GM23338 (cell line): ENCODE data around the gene MTHFS. TPM values are rescaled to one million over a fixed set of nuclear protein-coding genes. Genes with fewer than 3 reads are reported as not detected.

Source experiments
- ATAC-seq: fragments of 200-7000 bp; cut with Tn5 transposase; 3 replicates; pipeline ENCODE4 v1.9.1; 2020
- DNase-seq: peaks from one replicate; pipeline ENCODE4 v3.0.0-alpha.2; 2015; ENCODE audit warnings: low spot score
- H2AFZ ChIP-seq: fragments of 200-600 bp; sonication (generic); 2 replicates; pipeline ENCODE4 v1.8.0; 2016; ENCODE audit warnings: antibody characterized with exemption, mild to moderate bottlenecking, moderate library complexity
- H3F3A ChIP-seq: fragments of 200-600 bp; sonication (generic); replicated peaks from 2 replicates; pipeline ENCODE4 v1.8.0; 2017; ENCODE audit warnings: antibody characterized with exemption, mixed run types, low read depth
- H3K27ac ChIP-seq: fragments of 200-600 bp; sonication (generic); 2 replicates; pipeline ENCODE4 v1.6.1; 2016; ENCODE audit warnings: low read depth
- H3K27me3 ChIP-seq: fragments of 200-600 bp; sonication (generic); 2 replicates; pipeline ENCODE4 v1.8.0; 2016; ENCODE audit warnings: mild to moderate bottlenecking, mixed run types, moderate library complexity; ENCODE audit not compliant: insufficient read depth
- H3K36me3 ChIP-seq: fragments of 200-600 bp; sonication (generic); 2 replicates; pipeline ENCODE4 v1.8.0; 2016; ENCODE audit warnings: mild to moderate bottlenecking; ENCODE audit not compliant: insufficient read depth
- H3K4me1 ChIP-seq: fragments of 200-600 bp; sonication (generic); 2 replicates; pipeline ENCODE4 v1.8.0; 2016; ENCODE audit warnings: mild to moderate bottlenecking, moderate library complexity; ENCODE audit not compliant: insufficient read depth
- H3K4me2 ChIP-seq: fragments of 200-600 bp; sonication (generic); 2 replicates; pipeline ENCODE4 v1.7.1; 2017; ENCODE audit warnings: mixed run types
- H3K4me3 ChIP-seq: fragments of 200-600 bp; sonication (generic); 2 replicates; pipeline ENCODE4 v1.6.1; 2016; ENCODE audit warnings: mixed run types
- H3K79me2 ChIP-seq: fragments of 200-600 bp; sonication (generic); replicated peaks from 2 replicates; pipeline ENCODE4 v1.8.0; 2017; ENCODE audit warnings: mild to moderate bottlenecking; ENCODE audit not compliant: insufficient read depth
- H3K9me2 ChIP-seq: fragments of 200-600 bp; sonication (generic); 2 replicates; pipeline ENCODE4 v1.8.0; 2017; ENCODE audit not compliant: insufficient read depth
- H4K20me1 ChIP-seq: fragments of 200-600 bp; sonication (generic); replicated peaks from 2 replicates; pipeline ENCODE4 v1.8.0; 2017; ENCODE audit warnings: mild to moderate bottlenecking; ENCODE audit not compliant: insufficient read depth
- H3K27ac Mint-ChIP-seq: 2 replicates; pipeline ENCODE4 v1.8.0; 2020; ENCODE audit warnings: inconsistent platforms, mild to moderate bottlenecking, moderate library complexity, mixed read lengths
- H3K27me3 Mint-ChIP-seq: 3 replicates; pipeline ENCODE4 v1.8.0; 2022; ENCODE audit warnings: low read depth, mild to moderate bottlenecking, moderate library complexity, mixed read lengths, inconsistent platforms; ENCODE audit not compliant: insufficient read depth, poor library complexity
- H3K36me3 Mint-ChIP-seq: 3 replicates; pipeline ENCODE4 v1.8.0; 2021; ENCODE audit warnings: low read depth, mild to moderate bottlenecking, inconsistent platforms, moderate library complexity, mixed read lengths
- H3K4me1 Mint-ChIP-seq: 3 replicates; pipeline ENCODE4 v1.8.0; 2020; ENCODE audit warnings: mild to moderate bottlenecking, inconsistent platforms, mixed read lengths
- H3K4me3 Mint-ChIP-seq: 3 replicates; pipeline ENCODE4 v1.8.0; 2021; ENCODE audit warnings: moderate library complexity, mild to moderate bottlenecking, inconsistent platforms, mixed read lengths
- H3K9me3 Mint-ChIP-seq: 3 replicates; pipeline ENCODE4 v1.8.0; 2020; ENCODE audit warnings: moderate library complexity, mild to moderate bottlenecking, inconsistent platforms, mixed read lengths
- CREB1 ChIP-seq: fragments of 250-450 bp; sonication (Bioruptor Pico); IDR thresholded peaks from 2 replicates; pipeline ENCODE4 v1.5.0; 2020; ENCODE audit warnings: low read depth, mild to moderate bottlenecking, moderate library complexity
- EZH2phosphoT487 ChIP-seq: fragments of 200-600 bp; sonication (generic); IDR thresholded peaks from one replicate; pipeline ENCODE4 v1.8.1; 2018; ENCODE audit warnings: antibody characterized with exemption; ENCODE audit not compliant: unreplicated experiment
- NANOG ChIP-seq: IDR thresholded peaks from 2 replicates; pipeline ENCODE4 v1.6.1; 2016; ENCODE audit warnings: antibody characterized with exemption, borderline replicate concordance
- STAT1 ChIP-seq: IDR thresholded peaks from one replicate; pipeline ENCODE4 v1.6.1; 2016; ENCODE audit warnings: antibody characterized with exemption; ENCODE audit not compliant: unreplicated experiment
- ZNF114 ChIP-seq: fragments of 250-450 bp; sonication (Bioruptor Pico); IDR thresholded peaks from 2 replicates; pipeline ENCODE4 v1.5.0; 2020; ENCODE audit warnings: mild to moderate bottlenecking, moderate library complexity
- ZNF331 ChIP-seq: fragments of 250-450 bp; sonication (Bioruptor Pico); IDR thresholded peaks from 2 replicates; pipeline ENCODE4 v1.5.0; 2020; ENCODE audit warnings: low read depth, mild to moderate bottlenecking, moderate library complexity
- polyA plus RNA-seq: library from polyadenylated mRNA; unstranded; fragments of >200 nt; fragmentation: Nextera tagmentation; extraction: Ambion mirVana; gene quantifications from 2 replicates; pipeline ENCODE4 v1.2.1, GENCODE V29; 2016
- total RNA-seq: library from RNA; depleted of rRNA; stranded (reverse); fragments of >200 nt; shearing (Covaris generic); gene quantifications from 2 replicates; pipeline ENCODE4 v1.2.3, GENCODE V29; 2014
- TF ChIP-seq, protein P1 (sequence below), 2 experiments: fragments of 200-600 bp in 1 of 2; sonication (generic) in 1 of 2; conservative IDR thresholded peaks; 2 replicates each; pipeline versions ENCODE4 v1.5.1 to v1.6.1; 2016 to 2017; ENCODE audit warnings: antibody characterized with exemption in 2 of 2, low read depth in 2 of 2, mild to moderate bottlenecking in 2 of 2, moderate library complexity in 1 of 2
- TF ChIP-seq, protein P2 (sequence below): IDR thresholded peaks from 2 replicates; pipeline ENCODE4 v1.6.1; 2016; ENCODE audit warnings: antibody characterized with exemption

The MTHFS gene
- total and polyA plus RNA-seq, 2 experiments from 2014 or later, result 33.2 to 62.0 TPM

DNA sequence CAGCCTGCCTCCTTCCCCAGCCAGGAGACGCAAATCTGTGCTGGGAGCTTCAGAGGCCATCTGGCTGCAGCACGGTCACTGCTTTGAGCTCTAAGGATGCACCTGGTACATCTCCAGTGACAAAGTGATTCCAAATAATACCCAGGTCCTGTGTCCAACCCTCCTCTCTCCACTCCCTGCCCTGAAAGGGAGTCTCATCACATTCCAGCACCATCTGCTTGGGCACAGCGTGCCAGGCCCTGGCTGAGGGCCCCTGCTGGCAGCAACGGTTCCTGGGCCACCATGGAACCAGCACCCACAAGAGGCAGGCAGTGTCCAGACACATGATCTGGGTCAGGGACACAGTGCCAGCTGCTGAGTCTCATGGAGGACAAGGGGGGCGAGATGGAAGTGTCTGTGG is 81.3 kb downstream of the MTHFS start:
- no peak overlapping the region for H2AFZ ChIP-seq
- no peaks in the 10 kb centered on the region for H3K36me3 ChIP-seq
- Mint-ChIP-seq H3K36me3 (peaks cover 13% of the 10 kb centered on the region), H3K4me3 (no peak overlapping the region), H3K4me1 (peaks cover 18% of the 10 kb centered on the region), H3K9me3 (peaks cover 14% of the 10 kb centered on the region), H3K27me3 (peaks cover 8% of the 10 kb centered on the region), H3K27ac (no peak overlapping the region)
- no peaks in the 10 kb centered on the region for H3K27me3 ChIP-seq
- DNase-seq (no peak), ATAC-seq (no peak)
- H3K9me2 ChIP-seq, result no peaks in the 10 kb centered on the region; the same call in 1 of the 2 replicates
- no peak overlapping the region for H3K4me2 ChIP-seq
- no peaks in the 10 kb centered on the region for H3K79me2 ChIP-seq
- no peaks in the 10 kb centered on the region for H3F3A ChIP-seq
- no peak overlapping the region for H3K4me3 ChIP-seq
- no peak overlapping the region for H3K27ac ChIP-seq
- peaks cover 11% of the 10 kb centered on the region for H3K4me1 ChIP-seq
- TF ChIP-seq NANOG, result no peak
- no peak for TF ChIP-seq ZNF114 (CRISPR knock-in tag)
- no peak for TF ChIP-seq EZH2phosphoT487
- TF ChIP-seq STAT1, result no peak
- TF ChIP-seq, protein P1, sequence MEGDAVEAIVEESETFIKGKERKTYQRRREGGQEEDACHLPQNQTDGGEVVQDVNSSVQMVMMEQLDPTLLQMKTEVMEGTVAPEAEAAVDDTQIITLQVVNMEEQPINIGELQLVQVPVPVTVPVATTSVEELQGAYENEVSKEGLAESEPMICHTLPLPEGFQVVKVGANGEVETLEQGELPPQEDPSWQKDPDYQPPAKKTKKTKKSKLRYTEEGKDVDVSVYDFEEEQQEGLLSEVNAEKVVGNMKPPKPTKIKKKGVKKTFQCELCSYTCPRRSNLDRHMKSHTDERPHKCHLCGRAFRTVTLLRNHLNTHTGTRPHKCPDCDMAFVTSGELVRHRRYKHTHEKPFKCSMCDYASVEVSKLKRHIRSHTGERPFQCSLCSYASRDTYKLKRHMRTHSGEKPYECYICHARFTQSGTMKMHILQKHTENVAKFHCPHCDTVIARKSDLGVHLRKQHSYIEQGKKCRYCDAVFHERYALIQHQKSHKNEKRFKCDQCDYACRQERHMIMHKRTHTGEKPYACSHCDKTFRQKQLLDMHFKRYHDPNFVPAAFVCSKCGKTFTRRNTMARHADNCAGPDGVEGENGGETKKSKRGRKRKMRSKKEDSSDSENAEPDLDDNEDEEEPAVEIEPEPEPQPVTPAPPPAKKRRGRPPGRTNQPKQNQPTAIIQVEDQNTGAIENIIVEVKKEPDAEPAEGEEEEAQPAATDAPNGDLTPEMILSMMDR (conservative IDR thresholded peaks at IDR 0.05; ENCODE audit: low read depth in 2 of 2), result no peak
- H4K20me1 ChIP-seq, result no peaks in the 10 kb centered on the region

DNA sequence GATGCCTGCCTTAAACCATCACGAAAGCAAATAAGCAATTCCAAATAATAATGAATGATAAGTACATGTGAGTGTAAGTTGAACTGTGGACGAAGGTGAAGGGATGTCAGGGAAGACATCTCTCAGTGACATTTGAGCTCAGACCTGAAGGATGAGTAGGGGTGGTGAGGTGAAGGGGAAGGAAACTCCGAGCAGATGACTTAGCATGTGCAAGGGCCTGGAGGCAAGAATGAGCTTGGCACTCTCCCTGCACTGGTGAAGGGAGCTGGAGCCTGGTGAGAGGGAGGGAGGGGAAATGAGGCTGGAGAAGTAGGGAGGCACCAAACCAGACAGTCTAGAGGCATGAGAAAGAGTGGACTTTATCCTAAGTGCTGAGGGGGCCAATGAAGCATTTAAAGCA is 84.3 kb downstream of the MTHFS start:
- no peak overlapping the region for H3K27ac ChIP-seq
- Mint-ChIP-seq H3K4me1 (peaks cover 13% of the 10 kb centered on the region), H3K4me3 (no peak overlapping the region), H3K9me3 (no peaks in the 10 kb centered on the region; the same call in 2 of the 3 replicates), H3K36me3 (no peaks in the 10 kb centered on the region), H3K27me3 (peaks cover 8% of the 10 kb centered on the region), H3K27ac (no peak overlapping the region)
- DNase-seq, result no peak
- H3K27me3 ChIP-seq, result no peaks in the 10 kb centered on the region
- H3K4me2 ChIP-seq, result no peak overlapping the region
- peaks cover 10% of the 10 kb centered on the region for H3K4me1 ChIP-seq
- no peak for ATAC-seq
- TF ChIP-seq ZNF331 (no peak), EZH2phosphoT487 (no peak), STAT1 (no peak), CREB1 (no peak)
- TF ChIP-seq, protein P2, sequence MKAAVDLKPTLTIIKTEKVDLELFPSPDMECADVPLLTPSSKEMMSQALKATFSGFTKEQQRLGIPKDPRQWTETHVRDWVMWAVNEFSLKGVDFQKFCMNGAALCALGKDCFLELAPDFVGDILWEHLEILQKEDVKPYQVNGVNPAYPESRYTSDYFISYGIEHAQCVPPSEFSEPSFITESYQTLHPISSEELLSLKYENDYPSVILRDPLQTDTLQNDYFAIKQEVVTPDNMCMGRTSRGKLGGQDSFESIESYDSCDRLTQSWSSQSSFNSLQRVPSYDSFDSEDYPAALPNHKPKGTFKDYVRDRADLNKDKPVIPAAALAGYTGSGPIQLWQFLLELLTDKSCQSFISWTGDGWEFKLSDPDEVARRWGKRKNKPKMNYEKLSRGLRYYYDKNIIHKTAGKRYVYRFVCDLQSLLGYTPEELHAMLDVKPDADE, result no peak
- H2AFZ ChIP-seq, result no peak overlapping the region
- H3K36me3 ChIP-seq, result no peaks in the 10 kb centered on the region
- no peaks in the 10 kb centered on the region for H4K20me1 ChIP-seq
- H3K4me3 ChIP-seq, result no peak overlapping the region
- H3K79me2 ChIP-seq, result no peaks in the 10 kb centered on the region
- H3F3A ChIP-seq, result no peaks in the 10 kb centered on the region
- no peaks in the 10 kb centered on the region for H3K9me2 ChIP-seq
